NK-92 treated with Interleukin-12 subunit alpha and Interleukin-12 subunit beta, amount 100 ng/mL, for 24 hours (cell line): ENCODE data around the gene CCNL2.
A peak's percentile ranks its signal among the peaks of the same experiment; 100 is the strongest.
"Not testable (repeated sequence)": the region's sequence is repeated elsewhere in the genome, so short reads cannot be mapped to it uniquely, and the experiment has no call there.

ENCODE experiments used
- DNase-seq: peaks from one replicate; lab custom pipeline; 2025; lab: John Stamatoyannopoulos, UW

Gene CCNL2

DNA sequence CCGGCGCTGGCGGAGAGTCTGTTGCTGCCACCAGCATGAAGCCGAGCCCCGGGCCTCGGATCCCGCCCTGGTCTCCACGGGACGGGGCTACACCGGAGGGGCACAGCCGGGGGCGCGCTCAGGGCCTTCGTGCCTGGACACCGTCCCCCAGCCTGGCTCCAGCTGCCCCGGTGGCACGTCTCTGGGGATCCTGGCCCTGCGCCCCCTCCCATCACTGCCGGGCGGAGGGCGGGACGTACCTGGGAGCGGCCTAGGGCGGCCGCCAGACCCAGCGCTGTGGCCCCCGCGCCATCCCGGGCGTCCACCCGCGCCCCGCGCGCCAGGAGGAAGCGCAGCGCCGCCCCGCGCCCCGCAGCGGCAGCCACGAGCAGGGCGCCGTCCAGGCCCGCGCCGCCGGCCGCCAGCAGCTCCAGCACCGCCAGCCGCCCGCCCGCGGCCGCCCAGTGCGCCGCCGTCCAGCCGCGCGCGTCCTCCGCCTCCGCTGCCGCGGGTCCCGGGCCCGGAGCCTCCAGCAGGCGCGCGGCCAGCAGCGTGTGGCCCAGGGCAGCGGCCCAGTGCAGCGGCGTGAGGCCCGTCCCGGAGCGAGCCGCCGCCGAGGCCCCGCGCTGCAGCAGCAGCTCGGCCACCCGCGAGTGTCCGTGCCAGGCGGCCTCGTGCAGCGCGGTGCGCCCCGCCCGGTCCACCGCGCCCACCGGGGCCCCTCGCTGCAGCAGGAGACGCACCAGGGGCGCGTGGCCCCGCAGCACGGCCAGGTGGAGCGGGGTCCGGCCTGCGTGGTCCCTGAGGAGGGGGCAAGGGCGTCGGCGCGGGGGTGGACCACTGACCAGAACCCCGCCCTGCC, 20.9 kb upstream of the CCNL2 start:
- no peak for DNase-seq

DNA sequence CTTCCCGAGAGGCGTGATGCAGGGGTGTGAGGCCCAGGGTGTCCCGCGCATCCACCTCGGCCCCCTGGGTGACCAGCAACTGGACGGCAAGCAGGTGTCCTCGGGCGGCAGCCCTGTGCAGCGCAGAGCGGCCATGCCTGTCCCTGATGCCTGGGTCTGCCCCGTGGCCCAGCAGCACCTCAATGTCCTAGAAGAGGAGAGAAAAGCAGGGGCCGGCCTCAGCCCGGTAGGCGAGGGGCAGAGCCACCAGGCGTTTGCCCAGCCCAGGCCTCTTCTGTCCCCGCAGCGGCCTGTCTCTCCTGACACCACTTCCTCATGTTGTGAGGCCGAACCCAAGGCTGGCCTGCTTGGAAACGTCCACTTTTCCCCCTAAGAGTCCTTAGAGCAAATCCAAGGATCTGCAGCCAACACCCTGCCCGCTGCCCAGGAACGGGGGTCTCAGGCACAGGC, 20.3 kb upstream of the CCNL2 start:
- no peak for DNase-seq

DNA sequence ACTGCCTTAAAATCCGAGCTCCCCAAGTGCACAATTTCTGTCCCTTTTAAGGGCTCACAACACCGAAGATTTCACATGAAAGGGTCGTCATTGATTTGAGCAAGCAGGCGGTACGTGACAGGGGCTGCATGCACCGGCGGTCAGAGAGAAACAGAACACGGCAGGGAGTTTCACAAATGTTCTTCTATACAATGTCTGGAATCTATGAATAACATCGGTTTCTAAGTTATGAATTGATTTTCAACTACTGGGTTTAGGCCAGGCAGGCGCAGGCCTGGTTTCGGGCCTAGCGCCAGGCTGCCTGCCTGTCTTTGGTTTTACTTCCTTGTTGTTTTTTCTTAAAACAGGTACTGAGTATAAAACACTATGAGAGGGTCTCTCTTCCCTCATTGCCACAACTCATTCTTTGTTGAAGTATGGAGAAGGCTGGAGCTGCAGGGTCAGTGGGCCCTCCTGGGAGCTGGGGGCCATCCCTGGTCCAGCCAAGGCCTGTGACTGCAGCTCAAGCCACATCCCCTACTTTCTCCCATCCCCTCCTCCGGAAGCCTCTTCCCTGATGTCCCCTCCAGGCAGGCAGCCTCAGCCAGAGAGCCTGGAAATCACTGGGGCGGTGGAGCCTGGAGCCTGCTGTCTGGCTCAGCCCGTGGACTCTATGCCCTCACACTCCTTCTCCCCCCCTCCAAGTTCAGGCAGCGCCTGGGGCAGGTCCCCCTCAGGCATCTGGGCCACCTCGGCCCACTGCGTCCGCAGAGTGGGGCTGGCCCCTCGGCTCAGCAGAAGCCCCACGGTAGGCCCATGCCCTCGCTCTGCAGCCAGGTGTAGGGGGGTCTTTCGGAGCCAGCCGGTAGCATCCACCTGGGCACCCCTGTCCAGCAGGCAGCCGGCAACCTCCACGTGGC, 19.6 kb upstream of the CCNL2 start:
- no peak for DNase-seq

DNA sequence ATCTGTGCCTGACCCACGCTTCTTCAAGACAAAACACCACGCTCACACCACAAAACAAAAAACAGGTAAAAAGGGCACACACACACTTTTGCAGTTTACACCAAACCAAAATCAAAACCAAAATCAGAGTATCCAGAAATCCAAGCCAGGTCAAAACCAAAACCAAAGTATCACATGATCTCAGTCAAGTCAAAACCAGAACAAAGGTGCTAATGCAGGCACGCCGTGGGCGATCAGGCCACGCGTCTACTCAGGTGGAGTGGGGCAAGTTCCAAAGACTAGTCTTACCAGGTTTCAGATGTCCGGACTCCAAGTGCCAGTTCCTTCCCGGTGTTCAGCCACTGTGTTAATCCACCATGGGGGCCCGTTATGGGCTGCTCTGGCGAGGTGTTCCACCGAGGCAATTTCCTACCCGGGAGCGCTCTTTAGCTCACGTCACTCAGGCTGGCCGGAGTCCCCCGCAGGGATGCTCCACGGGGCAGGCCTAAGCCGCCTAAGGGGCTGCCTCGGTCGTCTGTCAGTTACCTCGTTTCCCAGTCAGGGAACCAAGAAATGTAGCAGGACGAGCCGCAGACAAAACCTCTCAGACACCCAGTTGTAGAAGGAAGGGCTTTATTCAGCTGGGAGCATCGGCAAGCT, 18.8 kb upstream of the CCNL2 start:
- not testable (repeated sequence) for DNase-seq

- DNase-seq, result not testable (repeated sequence)
Measured at GRCh38 chr1:1417396-1417795, 18.3 kb upstream of the CCNL2 start.

DNA sequence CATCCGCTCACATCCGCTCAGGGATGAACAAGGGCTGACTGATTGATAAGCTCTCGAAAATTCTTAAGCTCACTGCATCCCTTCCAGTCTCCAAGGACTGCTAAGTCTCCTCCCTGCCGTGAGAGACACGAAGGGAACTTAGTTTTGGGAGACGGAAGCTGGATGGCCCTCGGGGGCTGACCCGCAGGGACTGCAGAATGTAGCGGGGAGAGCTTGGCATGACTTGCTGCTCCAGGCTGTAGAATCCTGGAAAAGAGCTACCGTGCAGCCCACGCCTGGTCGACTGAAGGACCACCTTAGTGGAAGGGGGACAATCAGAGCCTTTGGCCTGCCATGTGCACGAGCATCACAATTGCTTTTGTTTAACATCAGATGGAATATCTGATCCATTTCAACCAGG, 16.6 kb upstream of the CCNL2 start:
- no peak for DNase-seq

- not testable (repeated sequence) for DNase-seq
Measured at GRCh38 chr1:1412311-1412902, 13.3 kb upstream of the CCNL2 start.

GRCh38 chr1:1411626-1412025, 12.5 kb upstream of the CCNL2 start:
- DNase-seq, result no peak

DNA sequence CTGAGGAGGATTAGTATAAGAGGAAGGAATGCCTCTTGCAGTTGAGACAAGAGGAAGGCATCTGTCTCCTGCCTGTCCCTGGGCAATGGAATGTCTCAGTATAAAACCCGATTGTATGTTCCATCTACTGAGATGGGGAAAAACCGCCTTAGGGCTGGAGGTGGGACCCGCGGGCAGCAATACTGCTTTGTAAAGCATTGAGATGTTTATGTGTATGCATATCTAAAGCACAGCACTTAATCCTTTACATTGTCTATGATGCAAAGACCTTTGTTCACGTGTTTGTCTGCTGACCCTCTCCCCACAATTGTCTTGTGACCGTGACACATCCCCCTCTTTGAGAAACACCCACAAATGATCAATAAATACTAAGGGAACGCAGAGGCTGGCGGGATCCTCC, 11.1 kb upstream of the CCNL2 start:
- DNase-seq, result not testable (repeated sequence)

DNA sequence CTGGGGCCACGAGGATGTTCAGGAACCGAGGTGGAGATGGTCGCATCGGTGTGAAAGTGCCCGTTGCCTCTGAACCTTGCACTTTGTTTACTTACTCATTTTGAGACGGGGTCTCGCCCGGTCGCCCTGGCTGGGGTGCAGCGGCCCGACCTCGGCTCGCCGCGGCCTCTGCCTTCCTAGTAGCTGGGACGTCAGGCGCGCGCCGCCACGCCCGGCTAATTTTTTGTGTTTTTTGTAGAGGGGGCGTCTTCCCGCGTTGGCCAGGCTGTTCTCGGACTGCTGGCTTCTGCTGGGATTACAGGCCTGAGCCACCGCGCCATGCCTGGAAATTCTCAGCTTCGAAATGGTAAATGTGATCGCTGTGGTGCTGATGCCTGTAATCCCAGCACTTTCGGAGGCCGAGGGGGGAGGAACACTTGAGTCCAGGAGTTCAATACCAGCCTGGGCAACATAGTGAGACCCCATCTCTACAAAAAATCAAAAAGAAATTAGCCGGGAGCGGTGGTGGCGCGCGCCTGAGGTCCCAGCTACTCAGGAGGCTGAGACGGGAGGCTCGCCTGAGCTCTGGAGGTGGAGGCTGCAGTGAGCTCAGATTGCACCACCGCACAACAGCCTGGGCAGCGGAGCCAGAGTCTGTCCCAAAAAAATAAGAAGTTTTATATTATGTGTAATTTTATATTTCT, 8.6 kb upstream of the CCNL2 start:
- DNase-seq, result no peak

- DNase-seq, result peak; percentile 92
Measured at GRCh38 chr1:1406821-1407635, 7.9 kb upstream of the CCNL2 start, which contains the start of gene MRPL20. Gene MRPL20 (minus strand): TSS chr1:1407293. CDS start chr1:1407217, 76 bp downstream.

GRCh38 chr1:1406101-1406820, 7.1 kb upstream of the CCNL2 start:
- no peak for DNase-seq

- no peak for DNase-seq
Measured at GRCh38 chr1:1403653-1404052, 4.5 kb upstream of the CCNL2 start.

GRCh38 chr1:1402901-1403392, 3.8 kb upstream of the CCNL2 start:
- not testable (repeated sequence) for DNase-seq

GRCh38 chr1:1402072-1402900, 3.2 kb upstream of the CCNL2 start:
- no peak for DNase-seq

GRCh38 chr1:1401457-1402010, 2.4 kb upstream of the CCNL2 start:
- DNase-seq, result no peak

GRCh38 chr1:1400576-1401456, 1.7 kb upstream of the CCNL2 start:
- no peak for DNase-seq
